CD8-positive, alpha-beta memory T cell (primary cell): Measurements from ENCODE around the gene GOLGA3. TPM values are rescaled to one million over a fixed set of nuclear protein-coding genes. Genes with fewer than 3 reads are reported as not detected.
A peak's percentile ranks its signal among the peaks of the same experiment; 100 is the strongest.

ENCODE experiments used
- CTCF ChIA-PET: fragments of 350-600 bp; sonication (Branson Sonifier 250); formaldehyde crosslinking; loops from one replicate; lab custom pipeline; 2021; ENCODE audit warnings: antibody characterized with exemption; lab: Charles Lee
- POLR2A ChIA-PET: fragments of 350-600 bp; sonication (Branson Sonifier 250); formaldehyde crosslinking; loops from one replicate; lab custom pipeline; 2021; ENCODE audit warnings: antibody characterized with exemption; lab: Charles Lee
- DNase-seq, 5 donors: peaks; one replicate each; pipeline versions ENCODE4 v3.0.0 to v3.0.0-alpha.2; 2020 to 2022; ENCODE audit warnings: mixed read lengths in 1 of 5
- H3K27ac ChIP-seq: one replicate; pipeline ENCODE4 v1.7.0; 2013; ENCODE audit warnings: low read depth, mild to moderate bottlenecking, low read length, moderate library complexity
- H3K27me3 ChIP-seq: 2 replicates; pipeline ENCODE4 v1.7.0; 2013; ENCODE audit warnings: low read length, mild to moderate bottlenecking; ENCODE audit not compliant: insufficient read depth, poor library complexity, severe bottlenecking
- H3K36me3 ChIP-seq: 2 replicates; pipeline ENCODE4 v1.7.0; 2013; ENCODE audit warnings: mild to moderate bottlenecking, low read length, moderate library complexity; ENCODE audit not compliant: insufficient read depth
- H3K4me1 ChIP-seq: 2 replicates; pipeline ENCODE4 v1.7.0; 2013; ENCODE audit warnings: mild to moderate bottlenecking, low read length, moderate library complexity; ENCODE audit not compliant: insufficient read depth
- H3K4me3 ChIP-seq: 2 replicates; pipeline ENCODE4 v1.7.0; 2013; ENCODE audit warnings: mild to moderate bottlenecking, low read length
- H3K9me3 ChIP-seq: 2 replicates; pipeline ENCODE4 v1.7.0; 2013; ENCODE audit warnings: mild to moderate bottlenecking, low read length
- H3K27ac Mint-ChIP-seq, 8 donors: one replicate each; pipeline ENCODE4 v1.8.0; 2020 to 2021; ENCODE audit warnings: mixed read lengths in 8 of 8, mild to moderate bottlenecking in 6 of 8, inconsistent platforms in 3 of 8, moderate library complexity in 3 of 8
- H3K27me3 Mint-ChIP-seq, 2 donors: one replicate each; pipeline ENCODE4 v1.8.0; 2020 to 2021; ENCODE audit warnings: mixed read lengths in 2 of 2, mild to moderate bottlenecking in 1 of 2, moderate library complexity in 1 of 2
- H3K36me3 Mint-ChIP-seq, 3 donors: one replicate each; pipeline ENCODE4 v1.8.0; 2020 to 2021; ENCODE audit warnings: mixed read lengths in 3 of 3, inconsistent platforms in 1 of 3, mild to moderate bottlenecking in 1 of 3
- H3K4me1 Mint-ChIP-seq, 3 donors: one replicate each; pipeline ENCODE4 v1.8.0; 2020 to 2021; ENCODE audit warnings: mixed read lengths in 3 of 3, inconsistent platforms in 1 of 3, mild to moderate bottlenecking in 1 of 3
- H3K4me3 Mint-ChIP-seq, 7 donors: one replicate each; pipeline ENCODE4 v1.8.0; 2020 to 2021; ENCODE audit warnings: mixed read lengths in 7 of 7, mild to moderate bottlenecking in 6 of 7, moderate library complexity in 4 of 7, inconsistent platforms in 2 of 7
- H3K9me3 Mint-ChIP-seq, 5 donors: one replicate each; pipeline ENCODE4 v1.8.0; 2020 to 2022; ENCODE audit warnings: mixed read lengths in 5 of 5, mild to moderate bottlenecking in 3 of 5, moderate library complexity in 2 of 5, inconsistent platforms in 1 of 5
- polyA plus RNA-seq: library from polyadenylated mRNA; unstranded; fragments of 300-500 nt; fragmentation: Illumina TruSeq; gene quantifications from one replicate; pipeline ENCODE4 v1.2.3, GENCODE V29; 2021
- total RNA-seq, 2 experiments: library from RNA; stranded (reverse); gene quantifications; one replicate each; pipeline ENCODE4 v1.2.3, GENCODE V29; 2021

GOLGA3 gene
- total and polyA plus RNA-seq, 3 experiments from 2014 or later = 13.4 to 68.2 (median 63.7) TPM

DNA sequence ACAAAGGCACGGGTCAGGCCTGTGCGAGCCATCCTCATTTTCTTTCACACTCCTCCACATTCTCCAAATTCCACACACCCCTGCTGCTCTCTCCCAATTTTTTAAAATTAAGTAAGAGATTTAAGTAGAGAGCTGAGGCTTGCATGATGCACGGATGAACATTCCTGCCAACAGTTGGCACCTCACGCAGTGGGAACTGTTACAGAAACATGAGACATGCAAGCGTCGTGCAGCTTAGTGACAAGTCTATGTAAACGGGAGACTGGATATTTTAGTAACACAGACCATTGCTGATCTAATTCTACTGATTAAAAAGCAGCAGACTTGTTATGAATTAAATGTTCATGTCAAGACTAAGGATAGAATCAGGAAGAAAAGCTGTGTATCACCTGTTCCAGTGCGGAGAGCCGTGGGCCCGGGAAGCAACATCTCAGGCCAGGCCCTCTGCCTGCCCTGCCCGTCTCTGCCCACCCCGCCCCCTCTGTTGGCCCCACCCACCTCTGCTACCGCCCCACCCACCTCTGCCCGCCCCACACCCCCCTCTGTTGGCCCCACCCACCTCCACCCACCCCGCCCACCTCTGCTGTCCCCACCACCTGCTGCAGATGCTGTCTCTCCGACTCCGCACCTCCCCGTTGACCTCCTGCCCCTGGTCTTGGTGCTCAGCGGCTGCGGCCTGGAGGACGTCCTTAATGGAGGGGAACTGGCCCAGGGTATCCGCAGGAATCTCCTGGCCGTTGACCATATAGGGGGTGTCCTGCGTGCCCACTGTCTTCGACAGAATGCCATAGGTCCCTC is 21.2 kb downstream of the GOLGA3 start:
- Mint-ChIP-seq H3K4me3 (no peak overlapping the region), H3K9me3 (no peaks in the 10 kb centered on the region), H3K27ac (no peak overlapping the region), H3K27me3 (no peaks in the 10 kb centered on the region), H3K36me3 (peaks cover 9 to 83% (median 30%) of the 10 kb centered on the region in 3 donors), H3K4me1 (peaks cover 7 to 17% (median 14%) of the 10 kb centered on the region in 3 donors)
- ChIA-PET CTCF (interaction anchor here (1.4 to 1.7 kb wide), 3 partner anchors 26 to 97 kb away, joined by 3 to 4 read pairs (median 3); no protein-coding TSS in a partner anchor), POLR2A (interaction anchor here (0.6 kb wide), 1 partner anchor 14 kb away, joined by 10 read pairs; no protein-coding TSS in a partner anchor)
- DNase-seq = no peak
- Histone ChIP-seq H3K9me3 (no peaks in the 10 kb centered on the region), H3K4me1 (no peaks in the 10 kb centered on the region), H3K27ac (no peak overlapping the region), H3K4me3 (no peak overlapping the region), H3K36me3 (peaks cover 41% of the 10 kb centered on the region), H3K27me3 (no peaks in the 10 kb centered on the region)

DNA sequence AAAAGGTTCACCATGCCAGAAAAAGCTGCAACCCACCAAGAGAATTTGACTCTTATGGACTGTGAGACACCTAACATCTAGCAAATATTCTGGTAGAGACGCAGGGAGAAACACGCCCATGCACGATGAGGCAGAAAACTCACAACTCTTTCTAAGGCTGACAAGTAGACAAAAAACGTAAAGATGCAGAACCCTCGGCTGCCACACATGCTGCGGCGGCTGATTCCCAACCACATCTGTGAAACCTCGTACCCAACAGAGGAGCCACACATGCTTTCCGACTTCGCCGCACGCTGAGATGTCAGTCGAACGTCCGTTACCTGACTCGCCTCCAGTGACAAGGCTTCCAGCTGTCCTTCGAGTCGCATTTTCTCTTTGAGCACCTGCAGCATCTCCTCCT is 21.8 kb downstream of the GOLGA3 start:
- POLR2A ChIA-PET = interaction anchor here (0.6 kb wide), 1 partner anchor 14 kb away, joined by 10 read pairs; no protein-coding TSS in a partner anchor

DNA sequence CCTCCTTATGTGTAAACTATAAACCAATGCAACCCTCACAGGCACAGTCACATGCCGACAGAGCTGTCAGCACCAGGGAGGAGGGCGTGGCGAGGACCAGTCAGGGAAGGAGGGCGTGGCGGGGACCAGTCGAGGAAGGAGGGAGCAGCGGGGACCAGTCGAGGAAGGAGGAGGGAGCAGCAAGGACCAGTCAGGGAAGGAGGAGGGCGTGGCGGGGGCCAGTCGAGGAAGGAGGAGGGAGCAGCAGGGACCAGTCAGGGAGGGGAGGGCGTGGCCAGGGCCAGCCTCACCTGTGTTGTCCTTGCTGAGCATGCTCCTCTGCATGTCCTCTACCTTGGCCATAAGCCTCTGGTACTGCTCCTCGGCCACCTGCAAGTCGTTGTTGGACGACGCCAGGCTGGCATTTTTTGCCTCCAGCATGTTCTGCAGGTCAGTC is 24.2 kb downstream of the GOLGA3 start:
- no peaks in the 10 kb centered on the region for H3K9me3 ChIP-seq
- Mint-ChIP-seq H3K4me1 (peaks cover 3 to 13% (median 5%) of the 10 kb centered on the region in 3 donors), H3K27me3 (no peaks in the 10 kb centered on the region), H3K9me3 (no peaks in the 10 kb centered on the region), H3K4me3 (no peak overlapping the region), H3K27ac (peak overlapping the region in 1 of 8 donors; percentile 75), H3K36me3 (peaks cover 9 to 89% (median 33%) of the 10 kb centered on the region in 3 donors)
- no peak overlapping the region for H3K27ac ChIP-seq
- H3K4me3 ChIP-seq = no peak overlapping the region
- H3K27me3 ChIP-seq = no peaks in the 10 kb centered on the region
- DNase-seq = no peak
- H3K36me3 ChIP-seq = peaks cover 55% of the 10 kb centered on the region
- no peaks in the 10 kb centered on the region for H3K4me1 ChIP-seq
- CTCF ChIA-PET = no interaction called here
- POLR2A ChIA-PET = no interaction called here

More for the DNA sequence above, 21.8 kb downstream of the GOLGA3 start:
- Mint-ChIP-seq H3K4me1 (peaks cover 3 to 13% (median 9%) of the 10 kb centered on the region in 3 donors), H3K9me3 (no peaks in the 10 kb centered on the region), H3K36me3 (peaks cover 9 to 82% (median 29%) of the 10 kb centered on the region in 3 donors), H3K4me3 (peak overlapping the region in 1 of 7 donors; percentile 27), H3K27me3 (no peaks in the 10 kb centered on the region), H3K27ac (no peak overlapping the region)
- CTCF ChIA-PET = interaction anchor here (1.4 to 1.7 kb wide), 3 partner anchors 25 to 98 kb away, joined by 3 to 4 read pairs (median 3); no protein-coding TSS in a partner anchor
- Histone ChIP-seq H3K4me1 (no peaks in the 10 kb centered on the region), H3K27me3 (no peaks in the 10 kb centered on the region), H3K36me3 (peaks cover 40% of the 10 kb centered on the region), H3K27ac (no peak overlapping the region), H3K4me3 (no peak overlapping the region), H3K9me3 (no peaks in the 10 kb centered on the region)
- DNase-seq = peak in 1 of 5 donors; percentile 35

DNA sequence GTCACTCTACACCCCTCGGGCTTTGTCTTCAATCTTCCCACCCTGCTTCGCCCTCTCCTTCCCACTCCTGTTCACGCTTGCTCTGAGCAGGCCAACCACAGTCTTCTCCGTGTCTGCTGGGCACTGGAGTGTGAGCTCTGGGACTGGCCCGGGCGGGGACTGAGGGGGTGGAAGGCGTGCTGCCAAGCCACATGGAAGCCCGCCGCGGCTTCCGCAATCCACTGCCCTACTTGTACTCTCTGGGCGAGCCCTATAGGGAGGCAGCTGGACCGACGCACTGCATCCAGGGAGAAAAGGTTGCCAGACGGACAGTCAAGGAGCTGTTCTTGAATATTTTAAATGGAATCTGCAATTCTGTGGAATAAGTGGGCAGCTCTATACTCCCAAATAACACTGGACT is 24.8 kb downstream of the GOLGA3 start:
- ChIA-PET CTCF (no interaction called here), POLR2A (no interaction called here)
- no peak for DNase-seq
- H3K4me1 Mint-ChIP-seq = peaks cover 3 to 13% (median 5%) of the 10 kb centered on the region in 3 donors
- Histone ChIP-seq H3K4me1 (no peaks in the 10 kb centered on the region), H3K27me3 (no peaks in the 10 kb centered on the region), H3K4me3 (no peak overlapping the region), H3K27ac (no peak overlapping the region), H3K36me3 (peaks cover 61% of the 10 kb centered on the region), H3K9me3 (no peaks in the 10 kb centered on the region)
- H3K36me3 Mint-ChIP-seq = peaks cover 9 to 90% (median 32%) of the 10 kb centered on the region in 3 donors
- H3K27ac Mint-ChIP-seq = peak overlapping the region in 2 of 8 donors; percentile 47 to 75
- H3K4me3 Mint-ChIP-seq = no peak overlapping the region
- no peaks in the 10 kb centered on the region for H3K9me3 Mint-ChIP-seq
- H3K27me3 Mint-ChIP-seq = no peaks in the 10 kb centered on the region

DNA sequence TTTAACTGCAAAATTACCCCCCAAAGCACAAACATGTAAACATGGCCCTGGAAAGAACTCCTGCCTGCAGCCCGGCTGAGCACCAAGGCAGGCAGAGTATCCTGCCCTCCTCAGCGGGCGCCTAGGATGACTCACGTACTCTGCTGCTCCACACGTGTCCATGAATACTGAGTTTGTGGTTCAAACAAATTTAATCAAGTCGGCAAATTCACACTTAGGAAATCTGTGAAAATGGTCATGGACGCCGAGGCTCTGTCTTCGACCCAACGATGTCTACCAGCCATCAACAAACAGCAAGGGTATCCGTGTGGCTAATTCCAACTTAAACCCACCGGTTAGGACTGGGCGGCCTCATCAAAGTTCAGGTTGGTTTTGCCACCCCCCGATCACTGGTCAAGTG is 25.5 kb downstream of the GOLGA3 start:
- Histone ChIP-seq H3K27ac (no peak overlapping the region), H3K4me1 (no peaks in the 10 kb centered on the region), H3K36me3 (peaks cover 62% of the 10 kb centered on the region), H3K9me3 (no peaks in the 10 kb centered on the region), H3K4me3 (no peak overlapping the region), H3K27me3 (no peaks in the 10 kb centered on the region)
- Mint-ChIP-seq H3K27me3 (no peaks in the 10 kb centered on the region), H3K4me3 (no peak overlapping the region), H3K27ac (no peak overlapping the region), H3K4me1 (peaks cover 3 to 13% (median 5%) of the 10 kb centered on the region in 3 donors), H3K9me3 (no peaks in the 10 kb centered on the region), H3K36me3 (peaks cover 9 to 89% (median 29%) of the 10 kb centered on the region in 3 donors)
- no peak for DNase-seq
- ChIA-PET CTCF (no interaction called here), POLR2A (no interaction called here)

DNA sequence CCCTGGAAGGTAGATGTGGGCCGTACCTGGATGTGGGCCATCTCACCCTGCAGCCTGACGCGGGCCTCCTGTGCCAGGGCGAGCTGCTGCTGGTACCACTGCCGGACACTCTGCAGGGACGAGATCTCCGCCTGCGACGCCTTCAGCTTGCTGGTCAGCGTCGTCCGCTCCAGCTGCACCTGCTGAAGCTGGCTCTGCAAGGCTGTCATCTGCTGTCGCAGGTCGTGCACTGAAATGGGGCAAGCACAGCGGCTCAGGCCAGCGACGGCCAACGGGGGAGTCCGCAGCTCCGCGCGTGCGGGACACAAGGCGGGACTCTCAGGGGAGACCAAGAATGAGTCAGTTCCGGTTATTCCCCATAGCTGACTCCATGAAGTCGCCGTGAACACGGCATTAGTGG is 26.9 kb downstream of the GOLGA3 start:
- POLR2A ChIA-PET = no interaction called here
- H3K36me3 Mint-ChIP-seq = peaks cover 8 to 90% (median 23%) of the 10 kb centered on the region in 3 donors
- no peak overlapping the region for H3K27ac ChIP-seq
- H3K36me3 ChIP-seq = peaks cover 57% of the 10 kb centered on the region
- H3K4me3 Mint-ChIP-seq = no peak overlapping the region
- H3K27ac Mint-ChIP-seq = no peak overlapping the region
- H3K4me3 ChIP-seq = no peak overlapping the region
- no peaks in the 10 kb centered on the region for H3K9me3 ChIP-seq
- CTCF ChIA-PET = no interaction called here
- H3K4me1 Mint-ChIP-seq = peaks cover 2 to 5% (median 4%) of the 10 kb centered on the region in 3 donors
- H3K27me3 ChIP-seq = no peaks in the 10 kb centered on the region
- H3K4me1 ChIP-seq = no peaks in the 10 kb centered on the region
- no peak for DNase-seq
- H3K9me3 Mint-ChIP-seq = no peaks in the 10 kb centered on the region
- H3K27me3 Mint-ChIP-seq = no peaks in the 10 kb centered on the region

DNA sequence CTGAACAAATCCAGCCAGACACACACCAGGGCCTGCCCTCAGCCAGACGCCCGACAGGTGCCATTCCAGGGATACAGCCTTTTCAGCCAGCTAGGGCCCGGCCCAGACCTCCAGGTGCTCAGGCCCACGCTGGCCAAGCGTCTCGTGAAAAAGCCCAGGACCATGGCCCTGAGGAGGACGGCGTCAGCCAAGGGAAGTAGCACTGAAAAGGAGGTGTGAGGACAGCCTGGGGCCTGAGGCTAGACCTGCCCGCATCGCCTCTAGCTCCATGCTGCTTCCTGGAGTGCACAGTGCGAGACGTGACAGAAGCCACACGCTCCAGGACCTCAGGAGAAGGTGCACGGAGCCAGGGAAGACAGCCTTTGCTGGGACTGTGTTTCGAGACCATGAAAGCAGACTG is 29.8 kb downstream of the GOLGA3 start:
- no peak overlapping the region for H3K27ac Mint-ChIP-seq

More for the DNA sequence above, 29.8 kb downstream of the GOLGA3 start:
- Histone ChIP-seq H3K9me3 (no peaks in the 10 kb centered on the region), H3K4me3 (no peak overlapping the region), H3K36me3 (peaks cover 50% of the 10 kb centered on the region), H3K4me1 (no peaks in the 10 kb centered on the region), H3K27ac (no peak overlapping the region), H3K27me3 (no peaks in the 10 kb centered on the region)
- Mint-ChIP-seq H3K9me3 (no peaks in the 10 kb centered on the region), H3K36me3 (peaks cover 3 to 93% (median 21%) of the 10 kb centered on the region in 3 donors), H3K4me3 (no peak overlapping the region), H3K27me3 (no peaks in the 10 kb centered on the region), H3K4me1 (peaks cover 0 to 3% (median 0%) of the 10 kb centered on the region in 3 donors)
- CTCF ChIA-PET = no interaction called here
- POLR2A ChIA-PET = no interaction called here
- DNase-seq = no peak
